GM10248 (cell line): ENCODE data around the gene RNH1.

ENCODE experiments used
- CTCF ChIA-PET: fragments of 300-600 bp; sonication (Branson Sonifier 250); formaldehyde crosslinking; extraction: SDS; loops from one replicate; lab custom pipeline; 2021; ENCODE audit warnings: antibody characterized with exemption; lab: Yijun Ruan, JAX
- POLR2A ChIA-PET: fragments of 350-650 bp; sonication (Branson Sonifier 250); formaldehyde crosslinking; extraction: SDS; loops from one replicate; lab custom pipeline; 2020; ENCODE audit warnings: antibody characterized with exemption; lab: Yijun Ruan, JAX
- DNase-seq: peaks from one replicate; pipeline ENCODE4 v3.0.0; 2012; ENCODE audit errors: extremely low spot score
- TF ChIP-seq, protein P1 (sequence below): IDR thresholded peaks from 2 replicates; pipeline ENCODE4 v1.5.1; 2012; ENCODE audit warnings: mild to moderate bottlenecking, low read depth; ENCODE audit errors: extremely low read depth, missing control alignments, control extremely low read depth

RNH1 gene

DNA sequence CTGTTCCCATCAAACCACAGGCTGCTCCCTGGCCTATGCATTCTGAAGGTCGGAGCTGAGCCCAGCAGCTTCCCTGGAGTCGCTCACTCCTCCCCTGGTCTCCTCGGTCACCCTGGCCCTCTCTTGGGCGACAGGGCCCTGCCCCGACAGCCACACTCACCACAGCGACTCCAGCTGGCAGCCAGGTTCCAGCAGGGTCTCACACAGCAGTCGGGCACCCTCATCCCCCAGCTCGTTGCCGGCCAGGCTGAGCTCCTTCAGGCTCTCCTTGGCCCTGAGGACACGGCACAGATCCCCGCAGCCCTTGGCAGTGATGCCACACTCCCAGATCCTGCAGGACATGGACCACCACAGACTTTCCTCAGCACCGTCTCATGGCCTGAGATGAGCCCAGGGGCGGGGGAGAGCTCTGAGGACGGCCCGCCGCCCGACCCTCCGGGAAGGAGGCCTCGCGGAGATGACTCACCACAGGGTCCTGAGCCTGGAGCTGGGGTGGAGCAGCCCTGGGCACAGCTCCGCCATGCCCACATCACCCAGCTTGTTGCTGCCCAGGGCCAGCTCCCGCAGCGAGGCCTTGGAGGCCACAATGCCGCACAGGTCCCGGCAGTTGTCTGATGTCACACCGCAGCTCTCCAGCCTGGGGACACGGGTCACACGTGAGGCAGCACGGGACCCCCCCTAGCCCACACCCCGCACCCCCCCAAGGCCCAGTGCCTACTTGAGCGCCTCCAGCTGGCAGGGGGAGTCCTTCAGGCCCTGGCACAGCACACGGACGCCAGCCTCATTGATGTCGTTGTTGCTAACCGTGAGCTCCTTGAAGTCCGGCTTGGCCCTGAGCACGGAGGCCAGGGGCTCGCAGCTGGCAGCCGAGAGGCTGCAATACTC lies 8.5 kb downstream of the RNH1 start:
- DNase-seq, result no peak
- CTCF ChIA-PET, result interaction anchor here (1.3 to 1.5 kb wide), 3 partner anchors 20 to 102 kb away, joined by 3 to 8 read pairs (median 3); no protein-coding TSS in a partner anchor
- POLR2A ChIA-PET, result interaction anchor here (0.6 kb wide), 1 partner anchor 92 kb away, joined by 3 read pairs; no protein-coding TSS in a partner anchor
- TF ChIP-seq, protein P1, sequence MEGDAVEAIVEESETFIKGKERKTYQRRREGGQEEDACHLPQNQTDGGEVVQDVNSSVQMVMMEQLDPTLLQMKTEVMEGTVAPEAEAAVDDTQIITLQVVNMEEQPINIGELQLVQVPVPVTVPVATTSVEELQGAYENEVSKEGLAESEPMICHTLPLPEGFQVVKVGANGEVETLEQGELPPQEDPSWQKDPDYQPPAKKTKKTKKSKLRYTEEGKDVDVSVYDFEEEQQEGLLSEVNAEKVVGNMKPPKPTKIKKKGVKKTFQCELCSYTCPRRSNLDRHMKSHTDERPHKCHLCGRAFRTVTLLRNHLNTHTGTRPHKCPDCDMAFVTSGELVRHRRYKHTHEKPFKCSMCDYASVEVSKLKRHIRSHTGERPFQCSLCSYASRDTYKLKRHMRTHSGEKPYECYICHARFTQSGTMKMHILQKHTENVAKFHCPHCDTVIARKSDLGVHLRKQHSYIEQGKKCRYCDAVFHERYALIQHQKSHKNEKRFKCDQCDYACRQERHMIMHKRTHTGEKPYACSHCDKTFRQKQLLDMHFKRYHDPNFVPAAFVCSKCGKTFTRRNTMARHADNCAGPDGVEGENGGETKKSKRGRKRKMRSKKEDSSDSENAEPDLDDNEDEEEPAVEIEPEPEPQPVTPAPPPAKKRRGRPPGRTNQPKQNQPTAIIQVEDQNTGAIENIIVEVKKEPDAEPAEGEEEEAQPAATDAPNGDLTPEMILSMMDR, result no peak

DNA sequence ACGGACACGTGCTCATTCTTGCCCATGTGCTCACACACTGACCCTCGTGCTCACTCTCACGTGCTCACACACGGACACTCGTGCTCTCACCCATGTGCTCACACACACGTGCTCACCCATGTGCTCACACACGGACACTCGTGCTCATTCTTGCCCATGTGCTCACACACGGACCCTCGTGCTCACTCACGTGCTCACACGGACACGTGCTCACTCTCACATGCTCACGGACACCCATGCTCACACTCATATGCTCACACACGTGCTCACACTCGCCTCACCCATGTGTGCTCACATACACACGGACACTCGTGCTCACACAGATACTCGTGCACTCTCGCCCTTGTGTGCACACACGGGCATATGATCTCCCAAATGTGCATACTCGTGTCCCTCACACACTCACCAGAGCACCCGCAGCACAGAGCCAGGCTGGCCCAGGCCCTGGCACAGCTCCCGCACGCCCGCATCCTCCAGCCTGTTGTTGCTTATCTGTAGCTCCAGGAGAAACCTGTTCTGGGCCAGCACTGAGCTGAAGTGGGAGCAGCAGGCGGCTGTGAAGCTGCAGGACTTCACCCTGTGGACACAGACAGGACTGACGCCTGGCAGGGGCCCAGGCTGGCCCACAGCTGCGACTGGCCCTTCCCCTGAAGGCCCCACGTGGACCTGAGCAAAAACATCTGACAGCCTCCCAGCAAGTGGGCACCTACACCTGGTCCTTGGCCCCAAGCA lies 9.3 kb downstream of the RNH1 start:
- POLR2A ChIA-PET, result no interaction called here
- CTCF ChIA-PET, result interaction anchor here (1.3 to 1.5 kb wide), 3 partner anchors 21 to 101 kb away, joined by 3 to 8 read pairs (median 3); no protein-coding TSS in a partner anchor
- DNase-seq, result no peak
- TF ChIP-seq, protein P1, result no peak

DNA sequence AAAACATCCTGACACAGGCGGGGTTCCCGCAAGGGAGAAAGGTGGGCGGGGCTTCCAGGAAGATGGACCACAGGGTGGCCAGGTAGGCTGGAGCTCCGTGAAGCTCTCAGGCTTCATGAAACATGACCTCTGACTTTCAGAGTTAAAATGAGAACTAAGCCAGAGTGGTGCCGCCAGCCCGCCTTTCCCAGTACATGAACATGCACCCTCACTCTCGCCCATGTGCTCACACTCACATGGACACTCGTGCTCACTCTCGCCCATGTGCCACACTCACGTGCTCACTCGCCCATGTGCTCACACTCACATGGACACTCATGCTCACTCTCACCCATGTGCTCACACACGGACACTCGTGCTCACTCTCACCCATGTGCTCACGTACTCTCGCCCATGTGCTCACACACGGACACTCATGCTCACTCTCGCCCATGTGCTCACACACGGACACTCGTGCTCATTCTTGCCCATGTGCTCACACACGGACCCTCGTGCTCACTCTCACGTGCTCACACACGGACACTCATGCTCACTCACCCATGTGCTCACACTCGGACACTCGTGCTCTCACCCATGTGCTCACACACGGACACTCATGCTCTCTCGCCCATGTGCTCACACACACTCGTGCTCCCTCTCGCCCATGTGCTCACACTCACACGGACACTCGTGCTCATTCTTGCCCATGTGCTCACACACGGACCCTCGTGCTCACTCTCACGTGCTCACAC lies 10.0 kb downstream of the RNH1 start:
- CTCF ChIA-PET, result no interaction called here
- no peak for DNase-seq
- TF ChIP-seq, protein P1, result no peak
- POLR2A ChIA-PET, result no interaction called here

DNA sequence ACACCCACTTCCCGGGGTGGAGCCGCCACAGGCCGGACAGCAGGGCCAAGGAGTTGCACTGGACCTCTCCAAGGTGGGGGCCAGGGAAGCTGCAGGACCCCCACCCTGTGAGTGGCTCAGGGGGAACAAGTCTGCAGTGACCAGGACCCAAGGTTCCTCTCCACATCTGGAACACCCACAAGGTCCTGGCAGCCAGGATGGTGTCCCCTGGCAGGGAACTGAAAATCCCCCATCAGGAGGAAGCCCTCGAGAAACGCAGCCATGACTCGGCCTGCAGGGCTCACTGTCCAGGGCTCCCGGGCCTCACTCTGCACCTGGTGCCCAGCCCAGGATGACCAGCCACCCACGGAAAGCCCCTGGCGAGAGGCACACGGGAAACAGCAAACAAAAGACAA lies 11.5 kb downstream of the RNH1 start:
- ChIA-PET POLR2A (no interaction called here), CTCF (no interaction called here)
- DNase-seq, result no peak
- TF ChIP-seq, protein P1, result no peak

DNA sequence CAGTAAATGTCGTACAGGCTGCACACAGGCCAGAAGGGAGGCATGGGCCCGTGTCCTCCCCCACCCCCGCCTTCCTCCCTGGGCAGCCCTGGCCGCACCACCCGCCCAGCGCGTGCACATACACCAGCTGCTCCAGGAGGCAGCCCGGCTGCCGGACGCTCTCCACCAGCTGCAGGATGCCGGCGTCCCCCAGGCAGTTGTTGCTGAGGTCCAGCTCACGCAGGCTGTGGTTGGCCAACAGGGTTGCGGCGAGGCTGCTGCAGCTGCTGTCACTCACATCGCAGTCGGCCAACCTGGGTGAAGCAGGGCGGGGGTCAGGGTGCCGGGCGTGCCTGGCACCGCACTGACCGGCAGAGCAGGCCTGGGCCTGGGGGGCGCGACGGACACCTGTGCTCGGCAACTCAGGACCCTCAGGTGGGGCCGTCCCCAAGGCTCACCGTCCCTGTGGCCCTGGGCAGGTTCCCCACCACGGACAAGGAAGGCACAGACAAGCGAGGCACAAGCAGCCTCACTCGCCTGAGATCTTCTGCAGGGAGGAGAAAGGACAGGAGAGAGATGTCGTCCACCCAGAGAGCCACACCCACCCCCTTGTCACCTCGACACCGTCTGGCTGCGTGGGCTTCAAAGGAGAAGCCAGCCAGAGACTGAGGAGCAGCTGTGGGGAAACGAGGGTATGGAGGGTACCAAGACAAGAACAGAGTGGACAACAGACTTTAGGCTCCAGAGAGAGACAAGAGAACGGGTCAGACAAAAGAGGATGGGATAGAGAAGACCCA lies 12.1 kb downstream of the RNH1 start:
- TF ChIP-seq, protein P1, result no peak
- no peak for DNase-seq
- POLR2A ChIA-PET, result no interaction called here
- CTCF ChIA-PET, result no interaction called here
